Activated gamma-delta T cell treated with anti-CD3 and anti-CD28 coated beads, Interleukin-2, amount 50 U/mL, for 16 hours (primary cell): Measurements from ENCODE around the gene RETSAT.

Source experiments
- DNase-seq: peaks from one replicate; pipeline ENCODE4 v3.0.0-alpha.2; 2020; ENCODE audit warnings: low read depth

The RETSAT gene

DNA sequence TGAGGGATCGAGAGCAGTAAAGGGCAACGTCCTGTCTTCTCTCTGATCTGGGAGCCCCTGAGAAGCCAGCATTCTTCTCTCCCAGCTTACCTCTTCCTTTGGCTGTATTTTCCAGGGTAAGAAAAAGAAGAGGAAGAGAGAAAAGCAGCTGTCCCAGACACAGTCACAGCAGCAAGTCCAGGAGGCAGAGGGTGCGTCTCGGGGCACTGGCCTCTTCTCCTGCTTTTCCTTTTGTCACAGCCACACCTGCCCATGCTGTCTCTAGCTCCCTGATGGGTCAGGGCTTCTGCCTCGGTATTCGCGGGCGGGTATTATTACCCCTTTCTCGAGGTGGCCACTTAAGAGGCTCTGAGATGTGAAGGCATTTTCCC, 46.8 kb downstream of the RETSAT start:
- no peak for DNase-seq

GRCh38 chr2:85303780-85304531, 50.4 kb downstream of the RETSAT start:
- no peak for DNase-seq

DNA sequence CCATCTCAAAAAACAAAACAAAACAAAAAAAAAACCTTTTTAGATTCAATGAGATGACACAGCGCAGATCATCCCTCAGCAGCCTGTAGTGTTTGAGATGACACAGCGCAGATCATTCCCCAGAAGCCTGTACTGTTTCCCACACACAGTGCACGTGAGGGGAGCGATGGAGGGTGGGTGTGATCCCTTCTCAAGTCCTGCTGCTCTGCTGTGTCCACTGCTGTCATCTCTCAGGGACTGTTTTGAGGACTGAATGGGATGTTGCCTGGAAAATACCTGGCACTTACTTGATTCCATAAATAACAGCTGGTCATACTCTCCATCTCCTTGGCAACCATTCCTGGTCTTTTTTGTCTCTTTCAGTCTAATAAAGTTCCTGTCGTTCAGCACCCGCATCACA, 52.2 kb downstream of the RETSAT start:
- DNase-seq, result no peak
